ENCODE measurements around the gene OR4Q2.

GRCh38 chr14:19993438-19993837 is 8.5 kb upstream of the OR4Q2 start:
- no peak for TF ChIP-seq POLR2AphosphoS5 (IDR thresholded peaks at IDR 0.05; ENCODE audit: low read depth, low read length)
- no peak for TF ChIP-seq POLR2A (IDR thresholded peaks at IDR 0.05; ENCODE audit: low read depth, low read length)
- TF ChIP-seq TAF1 (IDR thresholded peaks at IDR 0.05; ENCODE audit: borderline replicate concordance, low read depth, low read length), result no peak

Measured in GM12892 (cell line).